ENCODE measurements around the gene NR1I3.

Gene NR1I3

GRCh38 chr1:161223805-161224694 lies 14.0 kb downstream of the NR1I3 start:
- Histone ChIP-seq H3K9ac (ENCODE audit: low read length) (no peak overlapping the region), H3F3A (ENCODE audit: insufficient read depth, low read length) (no peaks in the 10 kb centered on the region), H4K20me1 (ENCODE audit: insufficient read depth, low read length) (no peaks in the 10 kb centered on the region), H3K4me1 (ENCODE audit: insufficient read depth, low read length, severe bottlenecking) (peaks cover 24% of the 10 kb centered on the region), H3K9me2 (ENCODE audit: low read depth, low read length) (no peaks in the 10 kb centered on the region), H3K27ac (ENCODE audit: low read depth, low read length, poor library complexity, severe bottlenecking) (no peak overlapping the region), H3K4me2 (ENCODE audit: low read length) (no peak overlapping the region), H3K9me3 (ENCODE audit: low read length) (no peaks in the 10 kb centered on the region), H3K79me2 (ENCODE audit: insufficient read depth, low read length) (no peaks in the 10 kb centered on the region), H3K36me3 (ENCODE audit: insufficient read depth, low read length) (peaks cover 13% of the 10 kb centered on the region; the same call in 1 of the 2 replicates), H3K4me3 (ENCODE audit: low read depth, low read length, poor library complexity, severe bottlenecking) (no peak overlapping the region), H3K27me3 (ENCODE audit: insufficient read depth, low read length) (no peaks in the 10 kb centered on the region), H2AFZ (ENCODE audit: low read length) (no peak overlapping the region)
- no peak for TF ChIP-seq CTCF (IDR thresholded peaks at IDR 0.05; ENCODE audit: low read length)
- TF ChIP-seq EZH2 (IDR thresholded peaks at IDR 0.05; ENCODE audit: borderline replicate concordance, low read length) = no peak

GRCh38 chr1:161222175-161223019 lies 15.6 kb downstream of the NR1I3 start:
- Histone ChIP-seq H3K79me2 (ENCODE audit: insufficient read depth, low read length) (no peaks in the 10 kb centered on the region), H3K9ac (ENCODE audit: low read length) (no peak overlapping the region), H3K27me3 (ENCODE audit: insufficient read depth, low read length) (no peaks in the 10 kb centered on the region), H3K9me2 (ENCODE audit: low read depth, low read length) (no peaks in the 10 kb centered on the region), H4K20me1 (ENCODE audit: insufficient read depth, low read length) (no peaks in the 10 kb centered on the region), H3K4me3 (ENCODE audit: low read depth, low read length, poor library complexity, severe bottlenecking) (no peak overlapping the region), H3K4me1 (ENCODE audit: insufficient read depth, low read length, severe bottlenecking) (peaks cover 33% of the 10 kb centered on the region), H3K36me3 (ENCODE audit: insufficient read depth, low read length) (no peaks in the 10 kb centered on the region), H3K9me3 (ENCODE audit: low read length) (no peaks in the 10 kb centered on the region), H3F3A (ENCODE audit: insufficient read depth, low read length) (no peaks in the 10 kb centered on the region), H3K27ac (ENCODE audit: low read depth, low read length, poor library complexity, severe bottlenecking) (no peak overlapping the region), H3K4me2 (ENCODE audit: low read length) (no peak overlapping the region), H2AFZ (ENCODE audit: low read length) (no peak overlapping the region)
- no peak for TF ChIP-seq EZH2 (IDR thresholded peaks at IDR 0.05; ENCODE audit: borderline replicate concordance, low read length)
- no peak for TF ChIP-seq CTCF (IDR thresholded peaks at IDR 0.05; ENCODE audit: low read length)

GRCh38 chr1:161220002-161220401 lies 18.0 kb downstream of the NR1I3 start:
- H3K9me3 ChIP-seq (ENCODE audit: low read length) = no peaks in the 10 kb centered on the region
- no peaks in the 10 kb centered on the region for H3K9me2 ChIP-seq (ENCODE audit: low read depth, low read length)
- no peak overlapping the region for H3K4me2 ChIP-seq (ENCODE audit: low read length)
- no peaks in the 10 kb centered on the region for H4K20me1 ChIP-seq (ENCODE audit: insufficient read depth, low read length)
- H3K79me2 ChIP-seq (ENCODE audit: insufficient read depth, low read length) = no peaks in the 10 kb centered on the region
- H3F3A ChIP-seq (ENCODE audit: insufficient read depth, low read length) = no peaks in the 10 kb centered on the region
- TF ChIP-seq EZH2 (IDR thresholded peaks at IDR 0.05; ENCODE audit: borderline replicate concordance, low read length) (no peak), CTCF (IDR thresholded peaks at IDR 0.05; ENCODE audit: low read length) (no peak)
- no peak overlapping the region for H3K9ac ChIP-seq (ENCODE audit: low read length)
- H3K4me1 ChIP-seq (ENCODE audit: insufficient read depth, low read length, severe bottlenecking) = peaks cover 22% of the 10 kb centered on the region
- no peak overlapping the region for H3K27ac ChIP-seq (ENCODE audit: low read depth, low read length, poor library complexity, severe bottlenecking)
- no peak overlapping the region for H3K4me3 ChIP-seq (ENCODE audit: low read depth, low read length, poor library complexity, severe bottlenecking)
- no peaks in the 10 kb centered on the region for H3K27me3 ChIP-seq (ENCODE audit: insufficient read depth, low read length)
- no peak overlapping the region for H2AFZ ChIP-seq (ENCODE audit: low read length)
- peaks cover 3% of the 10 kb centered on the region; the same call in 1 of the 2 replicates for H3K36me3 ChIP-seq (ENCODE audit: insufficient read depth, low read length)
